Stimulated activated CD4-positive, alpha-beta T cell treated with anti-CD3 and anti-CD28 coated beads, Interleukin-4, amount 100 ng/mL, for 24 hours (primary cell): ENCODE data around the gene PTPN20.

Source experiments
- DNase-seq: peaks from one replicate; pipeline ENCODE4 v3.0.0-alpha.2; 2020

Gene PTPN20

DNA sequence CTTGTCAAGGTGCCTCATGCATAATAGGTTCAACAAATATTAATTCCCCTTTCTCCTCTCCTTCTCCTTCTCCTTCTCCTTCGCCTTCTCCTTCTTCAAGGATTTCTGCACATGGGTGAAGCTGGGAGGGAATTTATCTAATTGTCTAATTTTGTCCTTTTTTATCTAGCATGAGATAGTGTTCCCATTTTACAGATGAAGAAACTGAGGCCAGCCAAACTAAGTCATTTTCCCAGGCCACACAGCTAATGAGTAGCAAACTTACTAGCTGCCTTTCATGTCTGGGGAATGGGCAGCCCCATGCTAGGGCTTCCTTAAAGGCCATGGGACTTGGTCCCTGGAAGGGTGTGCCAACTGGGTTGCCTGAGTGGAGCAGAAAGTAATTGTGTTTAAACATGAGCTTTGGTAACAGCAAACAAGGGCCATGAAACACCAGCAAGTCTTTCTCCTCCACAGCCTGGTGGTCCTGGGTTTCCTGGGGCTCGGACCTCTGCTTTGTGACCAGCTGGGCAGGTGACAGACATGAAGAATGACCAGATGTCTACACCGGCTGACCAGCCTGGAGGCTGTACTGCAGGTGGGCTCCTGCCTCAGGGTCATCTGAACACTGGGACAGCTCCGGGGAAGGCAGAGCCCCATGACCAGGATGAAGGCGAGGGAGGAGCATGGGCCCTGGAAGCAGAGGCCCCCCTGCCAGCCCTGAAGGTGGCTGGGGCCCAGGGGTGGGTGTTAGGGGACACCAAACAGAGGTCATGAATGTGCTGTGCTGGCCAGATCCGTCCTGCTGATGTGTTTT is 138.0 kb downstream of the PTPN20 start:
- DNase-seq, result no peak

DNA sequence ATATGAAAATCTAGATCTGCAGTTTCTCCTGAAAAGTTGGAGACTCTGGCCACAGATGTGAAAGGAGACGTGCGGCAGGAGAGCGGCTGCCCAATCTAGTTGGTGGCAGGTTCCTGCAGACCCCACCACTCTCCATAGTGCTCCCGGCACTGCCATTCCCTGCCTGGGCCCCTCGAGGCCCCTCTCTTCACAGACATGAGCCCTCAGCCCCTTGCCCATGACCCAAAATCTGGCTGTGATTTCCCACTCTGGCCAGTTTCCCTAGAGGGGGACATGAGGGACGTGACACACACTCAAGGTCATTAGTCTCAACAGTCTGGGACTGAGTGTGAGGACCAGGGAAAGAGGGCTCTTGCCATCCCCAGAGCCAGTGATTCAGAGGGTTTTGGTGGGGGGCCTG is 138.7 kb downstream of the PTPN20 start:
- DNase-seq, result no peak

DNA sequence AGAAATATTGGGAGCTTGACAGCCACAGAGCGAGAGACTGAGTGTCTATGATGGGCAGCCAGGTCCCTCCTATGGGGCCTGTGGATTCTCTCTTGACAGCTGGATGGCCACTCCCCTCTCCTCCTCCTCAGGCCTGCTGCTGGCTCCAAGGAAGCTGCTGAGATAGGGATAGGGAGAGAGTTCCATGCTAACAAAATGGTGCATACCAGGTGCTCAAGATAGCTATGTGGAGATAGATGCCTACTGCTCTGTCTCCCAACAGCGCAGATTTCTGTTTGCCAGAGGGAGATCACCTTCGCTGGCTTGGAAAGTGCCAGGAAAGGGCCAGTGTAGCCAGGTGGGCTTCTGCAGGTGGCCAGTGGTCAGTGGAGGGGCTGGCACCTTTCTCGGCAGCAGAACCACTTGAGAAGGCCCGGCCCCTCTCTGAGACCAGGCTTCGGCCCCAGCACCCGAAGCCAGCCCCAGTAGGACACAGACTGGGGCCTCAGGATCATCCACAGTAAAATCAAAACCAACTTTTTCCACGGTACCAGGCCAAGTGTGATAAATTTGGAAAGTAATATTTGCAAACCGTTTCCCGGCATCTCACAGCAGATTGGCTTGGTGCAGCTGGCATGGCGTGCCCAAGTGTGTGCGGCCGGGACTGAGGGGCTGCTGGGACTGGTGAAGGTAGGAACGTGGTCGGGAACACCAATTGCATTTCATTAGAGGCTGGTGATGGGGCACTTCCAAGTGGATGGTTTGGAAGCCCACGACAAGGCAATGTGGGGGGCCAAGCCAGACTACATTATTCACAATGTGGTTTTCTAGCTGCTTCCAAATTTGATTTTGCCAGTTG is 139.6 kb downstream of the PTPN20 start:
- DNase-seq, result no peak

DNA sequence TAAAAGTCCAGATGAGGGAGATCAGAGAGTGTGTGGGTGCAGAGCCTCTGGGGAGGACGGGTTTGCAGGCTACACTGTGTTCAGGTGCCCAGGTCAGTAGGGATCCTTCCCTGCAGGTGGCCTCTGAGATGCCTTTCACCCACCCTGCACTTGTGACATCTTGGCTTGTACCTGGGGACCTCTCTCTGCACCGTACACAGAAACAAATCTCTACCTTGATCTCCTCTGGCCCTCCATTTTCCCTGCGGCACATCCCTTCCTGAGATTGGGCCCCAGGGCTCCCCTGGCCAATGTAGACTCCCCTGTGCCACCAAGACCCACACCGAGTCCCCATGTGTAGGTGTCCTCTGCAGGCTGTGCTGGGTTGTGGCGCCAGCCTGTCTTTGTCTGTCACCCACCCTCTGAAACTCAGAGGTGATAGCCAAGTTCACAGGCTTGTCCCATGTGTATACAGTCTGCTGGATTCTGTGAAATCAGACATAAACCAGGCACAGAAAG is 140.6 kb downstream of the PTPN20 start:
- no peak for DNase-seq
